Activated CD4-positive, alpha-beta T cell treated with anti-CD3 and anti-CD28 coated beads, Interleukin-2, amount 50 U/mL, for 4 hours (primary cell): ENCODE data around the gene ALPP.
"Not testable (repeated sequence)": the region's sequence is repeated elsewhere in the genome, so short reads cannot be mapped to it uniquely, and the experiment has no call there.

Experiments
- DNase-seq, 2 experiments: peaks; one replicate each; pipeline ENCODE4 v3.0.0-alpha.2; 2020

ALPP gene

GRCh38 chr2:232407428-232408150 lies 29.0 kb downstream of the ALPP start:
- not testable (repeated sequence) for DNase-seq

- not testable (repeated sequence) for DNase-seq
Observed at GRCh38 chr2:232408269-232408668, 29.7 kb downstream of the ALPP start.

- DNase-seq: not testable (repeated sequence)
Observed at GRCh38 chr2:232409617-232410016, 31.1 kb downstream of the ALPP start.

GRCh38 chr2:232410238-232410900 lies 31.8 kb downstream of the ALPP start:
- DNase-seq: no peak

- DNase-seq: no peak
Observed at GRCh38 chr2:232411901-232412629, 33.5 kb downstream of the ALPP start.

GRCh38 chr2:232412986-232413385 lies 34.4 kb downstream of the ALPP start:
- DNase-seq: no peak

GRCh38 chr2:232415138-232415690 lies 36.7 kb downstream of the ALPP start:
- no peak for DNase-seq

- DNase-seq: no peak
Observed at GRCh38 chr2:232415736-232416520, 37.4 kb downstream of the ALPP start.

GRCh38 chr2:232416521-232417470 lies 38.2 kb downstream of the ALPP start:
- DNase-seq: no peak

- no peak for DNase-seq
Observed at GRCh38 chr2:232417489-232417888, 38.9 kb downstream of the ALPP start.

- no peak for DNase-seq
Observed at GRCh38 chr2:232418056-232418455, 39.5 kb downstream of the ALPP start.

- DNase-seq: no peak
Observed at GRCh38 chr2:232418466-232419244, 40.1 kb downstream of the ALPP start.

GRCh38 chr2:232419245-232420072 lies 40.9 kb downstream of the ALPP start:
- no peak for DNase-seq

GRCh38 chr2:232420073-232420454 lies 41.5 kb downstream of the ALPP start:
- DNase-seq: no peak

- DNase-seq: no peak
Observed at GRCh38 chr2:232420463-232421188, 42.1 kb downstream of the ALPP start.

- no peak for DNase-seq
Observed at GRCh38 chr2:232421189-232421785, 42.7 kb downstream of the ALPP start.

- DNase-seq: no peak
Observed at GRCh38 chr2:232422051-232422450, 43.5 kb downstream of the ALPP start.

- not testable (repeated sequence) for DNase-seq
Observed at GRCh38 chr2:232422996-232423395, 44.4 kb downstream of the ALPP start.

GRCh38 chr2:232423407-232423806 lies 44.9 kb downstream of the ALPP start:
- not testable (repeated sequence) for DNase-seq
